ENCODE results near the gene SYNPO2.
"Not testable (repeated sequence)": the region's sequence is repeated elsewhere in the genome, so short reads cannot be mapped to it uniquely, and the experiment has no call there.

Gene SYNPO2

DNA sequence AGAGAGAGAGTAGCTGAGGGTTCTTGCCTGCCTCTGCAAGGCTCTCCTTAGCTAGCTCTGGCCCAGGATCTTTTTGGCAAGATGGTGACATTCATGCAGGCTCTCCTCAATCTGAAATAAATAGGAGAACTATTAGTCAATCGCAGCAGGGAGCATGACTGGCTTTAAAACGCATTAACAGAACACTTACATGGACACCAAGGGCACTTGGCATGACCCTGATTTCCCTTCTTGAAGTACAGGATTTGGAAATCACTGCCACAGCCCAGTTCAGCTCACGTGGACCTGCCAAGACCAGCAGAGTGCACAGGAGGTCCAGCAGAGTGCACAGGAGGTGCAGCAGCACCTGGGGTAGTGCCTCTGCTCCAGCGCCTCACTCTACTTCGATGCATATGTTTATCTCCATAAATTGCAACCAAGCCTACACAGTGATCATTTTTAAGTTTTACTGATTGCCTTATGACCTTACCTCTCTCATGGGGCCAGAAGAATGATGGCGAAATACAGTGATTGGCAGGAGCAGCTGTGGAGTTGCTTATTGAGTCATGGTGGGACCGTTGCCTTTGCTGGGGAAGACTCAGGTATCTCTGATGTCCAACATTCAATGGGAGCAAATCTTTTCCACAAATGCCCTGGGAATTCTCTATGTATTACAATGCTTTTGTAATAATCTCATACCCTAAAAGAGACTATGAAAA, 122.4 kb downstream of the SYNPO2 start:
- DNase-seq = no peak

DNA sequence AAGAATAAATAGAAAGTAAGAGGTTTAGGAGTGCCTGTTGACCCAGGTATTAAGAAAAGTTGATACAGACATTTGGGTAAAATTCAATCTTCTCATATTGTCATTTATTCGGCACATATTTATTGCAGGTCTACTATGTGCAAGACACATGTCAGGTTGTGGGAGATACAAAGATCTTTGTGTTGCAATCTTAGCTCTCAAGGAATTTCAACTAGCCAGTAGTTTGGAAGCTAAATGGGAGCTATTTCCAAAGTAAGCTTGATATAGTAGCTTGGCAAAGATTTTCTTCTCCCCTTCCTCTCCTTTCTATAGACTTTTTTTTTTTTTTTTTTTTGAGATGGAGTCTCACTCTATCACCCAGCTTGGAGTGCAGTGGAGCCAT, 122.9 kb downstream of the SYNPO2 start:
- no peak for DNase-seq

DNA sequence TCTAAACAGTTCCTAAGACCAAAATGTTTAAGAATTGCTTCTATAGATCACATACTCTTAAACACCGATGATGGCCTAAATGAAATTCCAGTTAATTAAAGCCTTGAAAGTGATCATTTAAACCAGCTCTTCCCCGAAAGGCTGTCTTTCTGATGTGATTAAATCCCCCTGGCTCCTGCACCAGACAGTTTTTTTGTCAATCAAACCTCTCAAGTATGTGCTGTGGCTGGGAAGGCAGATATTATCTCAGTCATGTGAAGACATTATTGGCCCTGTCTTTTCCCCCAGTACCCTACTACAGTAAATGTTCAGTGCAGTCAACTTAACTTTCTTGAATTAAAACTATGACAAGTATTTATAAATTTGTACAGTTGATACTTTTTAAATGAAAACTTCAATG, 126.0 kb downstream of the SYNPO2 start:
- DNase-seq = no peak

- DNase-seq = no peak
Observed at GRCh38 chr4:119016636-119017035, 128.0 kb downstream of the SYNPO2 start.

GRCh38 chr4:119017636-119018035, 129.0 kb downstream of the SYNPO2 start:
- no peak for DNase-seq

DNA sequence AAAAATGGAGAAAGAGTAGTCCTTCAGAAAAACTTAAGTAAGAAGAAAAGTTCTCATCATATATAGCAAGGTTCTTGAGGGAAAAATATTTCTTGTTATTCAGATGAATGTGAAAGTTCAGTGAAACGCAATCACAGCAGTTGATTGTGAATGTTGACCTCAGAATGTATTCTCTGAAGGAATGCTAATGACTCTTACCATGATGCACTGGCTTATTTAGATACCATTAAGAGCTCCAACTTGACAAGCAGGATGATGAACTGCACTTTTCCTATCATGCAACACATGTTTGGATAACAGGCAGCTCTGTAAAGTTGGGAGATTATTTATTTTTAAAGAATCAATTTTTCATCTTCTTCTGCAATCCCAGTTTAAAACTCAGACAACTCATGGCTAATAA, 131.5 kb downstream of the SYNPO2 start:
- DNase-seq = no peak

GRCh38 chr4:119022520-119022919, 133.9 kb downstream of the SYNPO2 start:
- not testable (repeated sequence) for DNase-seq

GRCh38 chr4:119024102-119024501, 135.4 kb downstream of the SYNPO2 start:
- DNase-seq = no peak

DNA sequence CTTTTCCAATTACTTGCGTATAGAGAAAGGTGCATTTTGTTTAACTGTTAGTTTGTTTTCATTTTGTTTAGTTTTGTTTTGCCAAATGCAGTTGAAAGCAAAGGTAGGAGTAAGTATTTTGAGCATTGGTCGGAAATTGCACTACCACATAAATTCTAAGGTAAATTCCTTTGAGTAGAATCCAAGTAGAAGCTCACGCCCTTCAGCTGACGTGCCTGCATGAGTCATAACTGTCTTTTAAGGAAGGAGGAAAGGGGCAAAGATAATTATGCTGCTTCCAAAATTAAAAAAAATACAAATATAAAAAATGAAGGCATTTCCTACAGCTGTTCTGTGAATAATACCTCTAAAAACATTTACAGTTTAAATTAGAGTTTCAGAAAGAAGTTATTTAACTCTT, 136.8 kb downstream of the SYNPO2 start:
- DNase-seq = no peak

- DNase-seq = no peak
Observed at GRCh38 chr4:119025916-119026661, 137.4 kb downstream of the SYNPO2 start.

DNA sequence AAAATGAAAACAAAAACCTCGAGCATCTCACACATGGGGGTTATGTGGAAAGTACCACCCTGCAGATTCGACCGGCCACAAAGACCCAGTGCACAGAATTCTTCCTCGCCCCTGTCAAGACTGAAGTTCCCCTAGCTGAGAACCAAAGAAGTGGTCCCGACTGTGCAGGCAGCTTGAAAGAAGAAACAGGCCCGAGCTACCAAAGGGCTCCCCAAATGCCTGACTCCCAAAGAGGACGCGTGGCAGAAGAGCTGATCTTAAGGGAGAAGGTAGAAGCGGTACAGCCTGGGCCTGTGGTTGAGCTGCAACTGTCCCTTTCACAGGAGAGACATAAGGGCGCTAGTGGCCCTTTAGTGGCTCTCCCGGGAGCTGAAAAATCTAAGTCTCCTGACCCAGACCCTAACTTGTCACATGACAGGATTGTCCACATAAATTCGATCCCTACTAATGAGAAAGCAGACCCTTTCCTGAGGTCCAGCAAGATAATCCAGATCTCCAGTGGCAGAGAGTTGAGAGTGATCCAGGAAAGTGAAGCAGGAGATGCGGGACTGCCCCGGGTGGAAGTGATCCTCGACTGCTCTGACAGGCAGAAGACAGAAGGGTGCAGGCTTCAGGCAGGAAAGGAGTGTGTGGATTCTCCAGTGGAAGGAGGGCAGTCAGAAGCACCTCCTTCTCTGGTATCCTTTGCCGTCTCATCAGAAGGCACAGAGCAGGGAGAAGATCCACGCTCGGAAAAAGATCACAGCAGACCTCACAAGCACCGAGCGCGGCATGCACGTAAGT, 138.2 kb downstream of the SYNPO2 start:
- no peak for DNase-seq

GRCh38 chr4:119027811-119028210, 139.2 kb downstream of the SYNPO2 start:
- no peak for DNase-seq

- no peak for DNase-seq
Observed at GRCh38 chr4:119028296-119028695, 139.6 kb downstream of the SYNPO2 start.

DNA sequence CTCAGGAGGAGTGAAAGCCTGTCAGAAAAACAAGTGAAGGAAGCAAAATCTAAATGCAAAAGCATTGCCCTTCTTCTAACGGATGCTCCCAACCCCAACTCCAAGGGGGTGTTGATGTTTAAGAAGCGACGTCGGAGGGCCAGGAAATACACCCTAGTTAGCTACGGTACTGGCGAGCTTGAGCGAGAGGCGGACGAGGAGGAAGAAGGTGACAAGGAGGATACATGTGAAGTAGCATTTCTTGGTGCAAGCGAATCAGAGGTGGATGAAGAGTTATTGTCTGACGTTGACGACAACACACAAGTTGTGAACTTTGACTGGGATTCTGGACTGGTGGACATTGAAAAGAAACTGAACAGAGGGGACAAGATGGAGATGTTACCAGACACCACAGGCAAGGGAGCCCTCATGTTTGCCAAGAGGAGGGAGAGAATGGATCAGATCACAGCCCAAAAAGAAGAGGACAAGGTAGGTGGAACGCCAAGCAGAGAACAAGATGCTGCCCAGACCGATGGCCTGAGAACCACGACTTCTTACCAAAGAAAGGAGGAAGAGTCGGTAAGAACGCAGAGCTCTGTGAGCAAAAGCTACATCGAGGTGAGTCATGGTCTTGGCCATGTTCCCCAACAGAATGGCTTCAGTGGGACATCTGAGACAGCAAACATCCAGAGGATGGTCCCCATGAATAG, 141.3 kb downstream of the SYNPO2 start:
- no peak for DNase-seq

DNA sequence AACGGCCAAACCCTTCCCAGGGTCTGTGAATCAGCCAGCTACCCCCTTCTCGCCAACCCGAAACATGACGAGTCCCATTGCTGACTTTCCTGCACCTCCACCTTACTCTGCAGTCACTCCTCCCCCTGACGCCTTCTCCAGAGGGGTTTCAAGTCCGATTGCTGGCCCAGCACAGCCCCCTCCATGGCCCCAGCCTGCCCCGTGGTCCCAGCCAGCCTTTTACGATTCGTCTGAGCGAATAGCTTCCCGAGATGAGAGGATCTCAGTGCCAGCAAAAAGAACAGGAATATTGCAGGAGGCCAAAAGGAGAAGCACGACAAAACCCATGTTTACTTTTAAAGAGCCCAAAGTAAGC, 141.9 kb downstream of the SYNPO2 start:
- no peak for DNase-seq

DNA sequence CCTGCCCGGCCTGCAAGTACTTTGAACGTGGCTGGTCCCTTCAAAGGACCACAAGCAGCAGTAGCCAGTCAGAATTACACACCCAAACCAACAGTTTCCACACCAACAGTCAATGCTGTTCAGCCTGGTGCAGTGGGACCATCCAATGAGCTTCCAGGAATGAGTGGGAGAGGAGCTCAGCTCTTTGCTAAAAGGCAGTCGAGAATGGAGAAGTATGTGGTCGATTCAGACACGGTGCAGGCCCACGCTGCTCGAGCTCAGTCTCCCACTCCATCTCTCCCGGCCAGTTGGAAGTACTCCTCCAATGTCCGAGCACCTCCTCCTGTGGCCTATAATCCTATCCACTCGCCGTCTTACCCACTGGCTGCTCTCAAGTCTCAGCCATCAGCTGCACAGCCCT, 142.6 kb downstream of the SYNPO2 start:
- DNase-seq = no peak

GRCh38 chr4:119032921-119033685, 144.4 kb downstream of the SYNPO2 start:
- DNase-seq = no peak

DNA sequence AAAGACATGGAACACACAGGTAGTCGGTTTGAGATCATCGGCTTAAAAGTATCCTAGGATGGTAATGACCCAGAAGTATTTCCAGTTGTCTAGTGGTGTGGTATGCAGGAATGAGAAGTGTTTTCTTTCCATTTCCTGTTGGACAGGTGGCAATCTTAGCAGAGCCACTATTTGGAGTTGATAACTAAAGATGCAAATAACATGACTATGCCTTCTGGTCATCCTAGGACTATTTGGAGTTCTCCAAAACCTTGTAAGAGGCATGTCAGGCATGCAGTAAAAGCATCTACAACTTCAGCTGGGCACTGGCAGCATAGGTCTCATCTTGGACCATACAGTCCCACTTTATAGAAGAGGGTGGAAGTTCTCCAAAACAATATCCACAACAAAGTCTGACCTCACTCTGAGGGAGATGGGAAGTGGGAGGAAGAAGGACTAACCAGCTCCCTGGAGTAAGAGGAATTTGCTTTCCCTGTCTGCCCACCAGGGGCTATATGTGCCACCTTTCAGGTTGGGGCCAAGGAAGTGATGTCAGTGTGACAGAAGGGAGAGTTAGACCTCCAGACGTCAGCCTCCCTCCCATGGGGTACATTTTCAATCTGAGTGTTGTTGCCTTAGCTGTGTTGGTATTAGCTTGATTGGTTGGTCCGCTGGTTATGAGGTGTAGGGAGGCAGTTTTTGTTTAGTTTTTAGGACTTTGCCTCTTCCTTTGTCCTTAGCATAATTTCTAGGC, 145.8 kb downstream of the SYNPO2 start:
- no peak for DNase-seq

GRCh38 chr4:119035951-119036737, 147.5 kb downstream of the SYNPO2 start:
- DNase-seq = no peak

- DNase-seq = no peak
Observed at GRCh38 chr4:119037709-119038108, 149.1 kb downstream of the SYNPO2 start.
